Endothelial cell of hepatic sinusoid (primary cell): ENCODE data around the gene OR8B12.
"Not testable (repeated sequence)": the region's sequence is repeated elsewhere in the genome, so short reads cannot be mapped to it uniquely, and the experiment has no call there.

Source experiments
- in situ Hi-C: cut with HindIII; loops from 2 replicates; pipeline ENCODE4 v1.10.0; 2017; ENCODE audit warnings: low sequenced_read_pairs

The OR8B12 gene

GRCh38 chr11:124533626-124534025 is 9.8 kb downstream of the OR8B12 start:
- in situ Hi-C loops = no loop called here

DNA sequence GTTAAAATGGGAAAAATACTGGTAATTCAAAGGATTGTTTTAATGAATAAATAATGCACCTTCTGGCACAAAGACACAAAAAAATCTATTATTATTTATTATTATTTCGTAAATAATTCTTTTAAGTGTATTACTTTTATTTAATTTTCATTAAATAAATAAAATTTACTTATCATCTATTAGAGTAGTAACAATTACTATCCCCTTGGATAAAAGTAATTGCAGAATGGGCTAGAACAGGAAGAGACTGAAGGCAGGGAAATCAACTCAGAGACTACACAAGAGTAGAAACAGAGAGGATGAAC is 23.0 kb downstream of the OR8B12 start:
- in situ Hi-C loops = no loop called here

GRCh38 chr11:124519850-124520549 is 23.5 kb downstream of the OR8B12 start:
- in situ Hi-C loops = no loop called here

DNA sequence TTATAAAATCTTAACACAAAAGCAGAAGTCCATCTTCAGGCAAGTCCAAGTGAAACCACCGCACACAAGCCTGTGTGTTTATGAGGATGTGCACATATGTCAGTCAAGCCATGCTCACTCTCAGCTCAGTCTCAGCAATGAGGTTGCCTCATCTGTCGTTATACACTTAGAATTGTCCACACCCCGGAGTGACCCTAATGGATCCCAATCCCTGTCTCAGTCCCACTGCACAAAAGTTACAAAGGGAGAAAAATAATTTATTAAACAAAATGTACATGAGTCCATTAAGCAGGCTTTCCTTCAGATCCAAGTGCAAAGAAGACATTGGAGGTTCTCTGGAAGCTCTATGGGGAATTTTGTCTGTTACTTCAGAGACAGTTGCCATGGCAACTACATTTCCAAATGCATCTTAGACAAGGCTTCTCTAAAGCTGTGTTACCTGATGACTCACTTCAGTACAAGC is 24.4 kb downstream of the OR8B12 start:
- in situ Hi-C loops = no loop called here

GRCh38 chr11:124517314-124517713 is 26.1 kb downstream of the OR8B12 start:
- in situ Hi-C loops = no loop called here

GRCh38 chr11:124514675-124515074 is 28.8 kb downstream of the OR8B12 start:
- in situ Hi-C loops = not testable (repeated sequence)

DNA sequence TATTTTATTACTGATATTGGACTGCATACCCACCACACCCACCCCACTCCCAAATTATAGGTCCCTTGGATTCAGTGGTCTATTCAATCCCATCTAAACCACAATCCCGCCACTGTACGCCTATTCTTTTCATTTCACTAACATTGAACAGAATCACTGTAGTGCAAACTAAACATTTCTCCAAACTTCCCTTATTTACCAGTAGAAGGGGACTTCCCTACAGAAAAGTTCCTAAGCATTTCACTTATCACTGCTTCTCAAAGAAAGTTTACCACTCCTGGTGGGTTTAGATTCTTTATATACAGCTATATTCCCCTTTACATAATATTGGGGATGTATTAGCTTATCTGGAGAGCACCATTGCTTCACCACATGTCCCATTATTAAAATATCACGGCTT is 29.3 kb downstream of the OR8B12 start:
- in situ Hi-C loops = no loop called here

DNA sequence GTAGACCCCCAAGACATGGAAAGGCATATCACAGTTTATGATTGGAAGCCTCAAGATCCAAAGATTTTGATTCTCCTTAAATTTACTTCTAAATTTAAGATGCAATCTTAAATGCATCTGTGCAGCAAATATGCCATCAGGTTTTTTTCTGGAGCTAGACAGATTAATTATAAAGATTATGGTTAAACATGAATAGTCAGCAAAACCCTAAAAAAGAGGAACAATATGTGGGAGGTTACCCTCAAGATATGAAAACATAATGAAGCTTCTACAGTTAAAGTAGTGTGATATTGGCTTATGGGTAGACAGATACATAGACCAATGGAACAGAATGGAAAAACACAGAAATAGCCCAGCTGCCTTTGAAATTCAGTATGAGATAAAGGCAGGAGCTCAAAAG is 31.7 kb downstream of the OR8B12 start:
- in situ Hi-C loops = no loop called here

DNA sequence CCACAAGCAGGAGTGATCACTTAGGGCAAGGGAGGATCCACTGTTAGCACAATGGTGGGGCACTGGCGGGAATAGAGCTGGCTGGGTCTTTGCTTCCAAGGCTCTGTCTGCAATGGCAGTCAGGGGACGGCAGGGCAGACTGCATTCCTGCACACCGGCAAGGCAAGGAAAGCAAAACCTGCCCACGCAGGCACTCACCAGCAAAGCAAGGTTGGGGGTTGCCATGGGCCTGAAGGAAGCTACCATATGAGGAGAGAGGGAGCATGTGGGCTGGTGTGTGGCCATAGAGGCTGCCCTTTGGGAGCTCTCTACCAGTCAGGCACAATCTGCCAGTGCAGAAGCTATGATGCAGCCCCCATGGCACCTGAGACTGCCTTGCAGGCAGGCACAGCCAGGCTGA is 33.2 kb downstream of the OR8B12 start:
- in situ Hi-C loops = no loop called here

GRCh38 chr11:124499711-124500110 is 43.7 kb downstream of the OR8B12 start:
- in situ Hi-C loops = no loop called here

- in situ Hi-C loops = no loop called here
These were observed 50.3 kb downstream of the OR8B12 start for GRCh38 chr11:124493016-124493655.
